Activated naive CD8-positive, alpha-beta T cell treated with anti-CD3 and anti-CD28 coated beads, Interleukin-2, amount 50 U/mL, for 16 hours (primary cell): ENCODE results near the gene SLC8A3.

ENCODE experiments used
- DNase-seq: peaks from one replicate; pipeline ENCODE4 v3.0.0-alpha.2; 2020; ENCODE audit warnings: low read depth, low spot score

SLC8A3 gene

GRCh38 chr14:70121521-70121920 is 67.2 kb downstream of the SLC8A3 start:
- DNase-seq: no peak

DNA sequence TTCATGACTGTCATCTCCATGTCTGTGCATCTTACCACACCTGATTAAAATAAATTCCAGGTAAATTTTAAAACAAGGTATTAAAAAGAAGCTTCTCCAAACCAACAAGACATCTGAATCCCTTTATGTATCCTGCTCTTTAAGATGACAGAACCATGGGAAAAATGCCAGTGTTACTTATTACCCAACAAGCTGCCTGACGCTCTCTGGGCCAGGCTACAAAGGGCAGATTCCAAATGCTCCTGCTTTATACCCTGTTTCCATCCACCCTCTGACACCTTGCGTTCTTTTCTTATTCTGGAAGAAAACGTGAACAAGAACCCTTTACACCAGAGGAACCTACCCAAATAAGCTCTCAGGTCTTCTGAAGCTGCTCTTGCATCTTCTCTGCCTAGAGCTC is 70.7 kb downstream of the SLC8A3 start:
- DNase-seq: no peak

DNA sequence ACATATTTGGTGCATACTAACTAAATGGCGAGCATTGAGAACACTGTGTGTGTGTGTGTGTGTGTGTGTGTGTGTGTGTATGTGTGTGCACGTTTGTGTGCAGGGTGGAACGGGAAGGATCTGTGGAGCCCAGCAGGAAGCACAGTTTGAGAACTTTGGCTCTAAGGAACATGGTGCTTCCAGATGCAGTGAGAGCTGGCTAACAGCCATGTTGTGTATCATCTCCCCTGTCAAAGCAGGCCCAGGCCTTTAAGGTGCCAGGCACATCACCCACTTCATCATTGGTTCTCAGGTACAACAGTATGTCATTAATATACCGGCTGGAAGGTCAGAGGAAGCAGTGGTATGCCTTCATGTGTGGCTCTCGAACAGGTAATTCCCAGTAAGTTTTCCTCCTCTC is 72.5 kb downstream of the SLC8A3 start:
- no peak for DNase-seq

GRCh38 chr14:70114621-70115156 is 74.1 kb downstream of the SLC8A3 start:
- no peak for DNase-seq

GRCh38 chr14:70113211-70113610 is 75.5 kb downstream of the SLC8A3 start:
- DNase-seq: no peak

DNA sequence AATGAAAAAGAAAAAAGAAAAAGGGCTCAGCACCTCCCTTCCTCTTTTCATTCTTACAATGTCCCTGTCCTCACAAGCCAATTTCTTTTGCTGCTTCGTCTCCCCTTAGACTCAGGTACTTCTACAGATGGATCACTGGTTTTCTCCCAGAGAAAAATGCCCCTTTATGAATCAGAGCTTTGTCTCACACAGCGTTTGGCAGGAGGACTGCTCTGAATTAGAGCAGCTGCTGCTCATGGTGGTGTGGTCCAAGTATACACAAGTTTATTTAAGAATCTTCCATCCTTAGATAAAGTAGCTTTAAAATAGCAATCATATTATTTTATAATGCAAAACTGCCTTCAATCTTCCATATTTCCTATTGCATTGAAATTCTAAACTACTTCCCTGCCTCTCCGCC is 80.3 kb downstream of the SLC8A3 start:
- no peak for DNase-seq

DNA sequence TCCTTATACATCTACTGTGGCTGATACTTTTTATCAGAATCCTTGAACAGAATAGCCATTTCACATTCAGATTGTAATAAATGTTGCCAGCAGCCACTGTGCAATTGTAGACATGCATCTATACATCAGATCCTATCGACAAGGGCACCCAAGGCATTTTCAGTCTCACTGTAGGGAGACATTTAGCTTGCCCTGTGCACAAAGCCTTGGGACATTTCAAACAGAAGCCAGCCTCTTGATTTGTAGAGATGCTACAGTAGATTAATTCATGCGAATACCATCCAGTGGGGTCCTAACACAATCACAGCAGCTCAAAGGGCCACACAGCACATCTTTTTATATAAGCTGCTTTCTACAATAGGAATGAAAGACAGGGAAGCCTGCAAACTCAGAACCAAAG is 81.4 kb downstream of the SLC8A3 start:
- DNase-seq: no peak

GRCh38 chr14:70100071-70100470 is 88.7 kb downstream of the SLC8A3 start:
- DNase-seq: no peak

DNA sequence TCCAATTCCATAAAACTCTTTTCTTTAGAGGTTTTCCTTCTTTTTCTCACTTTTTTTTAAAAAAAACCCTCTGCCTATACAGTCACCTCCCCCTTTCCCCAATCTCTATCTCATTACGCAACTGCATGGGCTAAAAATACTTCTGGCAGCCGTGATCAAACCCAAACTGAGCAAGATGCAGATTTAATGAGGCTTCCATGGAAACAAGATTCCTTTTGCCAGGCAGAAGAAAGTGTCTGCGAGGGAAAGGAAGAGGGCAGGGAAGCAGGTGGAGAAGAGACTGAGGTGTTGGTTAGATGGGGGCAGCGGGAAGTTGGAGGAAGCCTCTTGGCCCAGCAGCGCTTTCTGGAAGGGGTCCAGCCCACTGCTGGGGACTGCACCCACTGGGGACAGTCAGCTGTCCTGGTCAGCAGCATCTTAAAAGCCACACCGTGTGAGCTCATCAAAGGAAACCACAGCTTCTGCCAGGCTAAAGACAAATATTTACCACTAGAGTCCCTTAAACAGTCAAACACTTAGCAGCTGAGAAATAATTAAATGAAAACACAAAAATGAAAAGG is 90.4 kb downstream of the SLC8A3 start:
- no peak for DNase-seq

DNA sequence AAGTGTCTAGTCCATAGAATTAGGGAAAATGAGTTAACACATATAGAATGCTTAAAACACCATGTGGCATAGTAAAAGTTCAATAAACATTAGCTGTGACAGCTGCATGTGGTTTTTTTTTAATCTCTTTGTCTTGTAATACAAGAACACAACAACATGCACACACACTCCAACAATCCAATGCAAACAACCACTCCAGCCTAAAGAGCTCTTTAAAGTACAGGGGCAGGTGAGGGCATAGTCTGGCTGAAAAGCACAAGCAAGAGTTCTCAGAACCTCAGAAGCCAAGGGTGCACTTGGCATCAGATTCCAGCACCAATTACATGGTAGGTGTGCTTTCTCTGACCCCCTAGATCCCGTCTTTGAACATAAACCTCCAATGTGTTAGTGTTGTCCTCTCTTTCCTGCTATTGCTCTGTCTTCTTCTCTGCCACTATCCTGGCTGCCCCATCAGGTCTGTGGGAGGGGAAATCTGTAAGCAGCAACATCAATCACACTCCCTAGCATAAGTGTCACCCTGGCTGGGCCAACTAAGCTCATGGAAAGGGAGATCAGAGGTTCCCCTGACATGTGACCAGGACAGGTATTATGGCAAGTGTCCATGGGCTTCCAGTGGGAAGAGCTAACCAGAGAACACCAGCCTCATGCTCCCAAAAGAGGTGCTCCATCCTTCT is 91.0 kb downstream of the SLC8A3 start:
- DNase-seq: no peak

DNA sequence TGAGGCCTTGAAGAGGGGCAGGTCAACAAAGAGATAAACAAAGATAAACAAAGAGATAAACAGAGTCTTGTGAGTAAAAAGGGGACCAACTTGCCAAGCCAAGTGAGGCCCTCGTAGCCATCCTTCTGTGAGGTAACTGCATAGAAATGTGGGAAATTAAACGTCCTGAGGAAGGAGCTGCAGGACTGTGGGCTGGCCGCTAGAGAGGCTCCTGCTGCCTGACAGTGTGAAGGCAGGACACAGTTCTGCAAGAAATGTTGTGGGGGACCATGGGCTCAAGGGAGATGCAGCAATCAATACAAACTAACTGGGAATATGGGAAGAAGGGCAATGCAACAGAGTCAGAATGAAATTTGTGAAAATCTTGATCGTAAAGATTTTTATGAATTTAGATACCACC is 91.9 kb downstream of the SLC8A3 start:
- DNase-seq: no peak

GRCh38 chr14:70094631-70095030 is 94.1 kb downstream of the SLC8A3 start:
- no peak for DNase-seq

DNA sequence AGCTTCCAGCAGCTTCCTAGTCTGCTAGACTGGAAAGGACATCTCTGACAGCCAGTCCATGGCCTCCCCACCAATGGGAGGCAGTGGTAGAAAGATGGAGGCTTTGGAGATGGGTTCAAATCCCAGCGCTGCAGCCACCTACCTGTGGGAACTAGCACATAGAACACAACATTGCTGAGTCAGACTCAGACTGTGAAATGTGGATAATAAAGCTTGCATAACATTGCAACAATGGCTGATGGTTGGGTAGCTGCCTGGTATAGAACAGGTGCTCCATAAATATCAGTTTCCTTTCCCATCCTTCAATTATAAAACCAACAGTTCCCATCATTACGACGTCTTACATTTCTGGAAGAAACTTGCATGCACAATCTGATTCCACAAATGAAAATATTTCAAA is 94.6 kb downstream of the SLC8A3 start:
- no peak for DNase-seq

DNA sequence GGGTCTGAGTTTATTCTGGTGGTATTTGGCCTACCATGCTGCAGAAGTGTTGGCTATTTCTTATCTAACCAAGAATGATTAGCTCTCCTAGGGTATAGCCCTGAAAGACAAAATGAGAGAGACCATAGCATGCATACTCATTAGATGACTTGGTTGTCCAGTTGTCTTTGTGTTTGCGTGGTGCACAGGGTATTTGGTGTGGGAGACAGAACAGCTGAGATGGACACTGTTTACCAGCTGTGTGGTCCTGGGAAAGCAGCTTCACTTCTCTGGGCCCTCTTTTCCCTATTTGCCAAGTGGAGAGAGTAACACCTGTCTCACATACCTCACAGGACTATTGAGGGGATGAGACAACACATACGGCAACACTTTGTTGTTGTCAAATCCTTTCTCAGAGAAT is 95.6 kb downstream of the SLC8A3 start:
- DNase-seq: no peak

DNA sequence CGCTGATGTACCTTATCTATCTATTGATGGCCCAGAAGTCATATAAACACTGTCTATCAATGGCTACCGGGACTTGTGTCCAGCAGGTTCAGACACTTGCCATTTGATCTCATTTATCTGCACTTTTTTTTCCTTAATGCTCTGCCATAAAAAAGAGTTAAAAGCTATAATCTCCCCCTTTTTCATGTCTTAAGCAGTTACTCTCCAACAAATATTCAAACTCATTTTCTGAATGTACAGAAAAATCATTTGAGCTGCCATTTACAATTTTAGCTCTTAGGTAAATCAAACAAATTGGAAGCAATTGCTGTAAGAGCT is 101.4 kb downstream of the SLC8A3 start:
- no peak for DNase-seq

- DNase-seq: no peak
These were observed 101.9 kb downstream of the SLC8A3 start for GRCh38 chr14:70086685-70087379.

GRCh38 chr14:70084226-70084625 is 104.5 kb downstream of the SLC8A3 start:
- DNase-seq: no peak

GRCh38 chr14:70082394-70082793 is 106.4 kb downstream of the SLC8A3 start:
- DNase-seq: no peak

DNA sequence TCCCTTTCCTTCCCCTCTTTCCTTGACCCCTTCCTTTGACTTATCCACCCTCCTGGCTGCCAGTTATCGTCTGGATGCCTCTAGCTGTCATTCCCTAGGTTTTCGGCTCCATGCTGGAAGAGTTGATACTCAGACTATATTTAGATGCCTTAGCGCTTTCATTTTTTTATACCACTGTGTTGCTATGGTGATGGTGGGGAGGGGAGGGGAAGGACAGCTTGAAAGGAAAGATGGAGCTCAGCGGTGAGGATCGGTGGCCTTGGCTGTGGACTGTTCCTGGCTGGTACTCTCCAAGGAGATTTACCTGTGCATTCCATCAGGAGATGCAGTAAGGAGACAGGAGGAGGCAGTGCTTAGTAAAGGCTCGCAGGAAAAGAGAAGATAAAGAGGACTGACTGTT is 108.7 kb downstream of the SLC8A3 start:
- DNase-seq: no peak

- no peak for DNase-seq
These were observed 110.4 kb downstream of the SLC8A3 start for GRCh38 chr14:70078329-70078728.

- DNase-seq: no peak
These were observed 111.0 kb downstream of the SLC8A3 start for GRCh38 chr14:70077720-70078119.

GRCh38 chr14:70077005-70077404 is 111.7 kb downstream of the SLC8A3 start:
- no peak for DNase-seq

GRCh38 chr14:70073924-70074566 is 114.7 kb downstream of the SLC8A3 start:
- no peak for DNase-seq
